GM12891 (cell line): ENCODE measurements around the gene ZNF593OS.

ENCODE experiments used
- DNase-seq: peaks from one replicate; pipeline ENCODE4 v3.0.0; 2011; ENCODE audit warnings: low spot score; ENCODE audit not compliant: insufficient read length
- FAIRE-seq: peaks from 2 replicates; lab custom pipeline; 2011; peaks lifted over from hg19 to GRCh38; lab: Jason Lieb, UNC
- PAX5 ChIP-seq: IDR thresholded peaks from 2 replicates; pipeline ENCODE4 v1.6.1; 2011; ENCODE audit warnings: low read length, moderate library complexity, mild to moderate bottlenecking; ENCODE audit not compliant: insufficient read depth, severe bottlenecking
- POLR2A ChIP-seq: IDR thresholded peaks from 2 replicates; pipeline ENCODE4 v1.6.1; 2011; ENCODE audit warnings: low read depth, low read length, control low read depth
- POLR2AphosphoS5 ChIP-seq: IDR thresholded peaks from 2 replicates; pipeline ENCODE4 v1.6.1; 2011; ENCODE audit warnings: low read depth, low read length, control low read depth
- POU2F2 ChIP-seq: IDR thresholded peaks from 2 replicates; pipeline ENCODE4 v1.6.1; 2011; ENCODE audit warnings: low read depth, mild to moderate bottlenecking, control low read depth, low read length, moderate library complexity
- SPI1 ChIP-seq: IDR thresholded peaks from 2 replicates; pipeline ENCODE4 v1.6.1; 2011; ENCODE audit warnings: low read depth, low read length, control low read depth
- TAF1 ChIP-seq: IDR thresholded peaks from 2 replicates; pipeline ENCODE4 v1.6.1; 2011; ENCODE audit warnings: low read depth, low read length, control low read depth

ZNF593OS gene

DNA sequence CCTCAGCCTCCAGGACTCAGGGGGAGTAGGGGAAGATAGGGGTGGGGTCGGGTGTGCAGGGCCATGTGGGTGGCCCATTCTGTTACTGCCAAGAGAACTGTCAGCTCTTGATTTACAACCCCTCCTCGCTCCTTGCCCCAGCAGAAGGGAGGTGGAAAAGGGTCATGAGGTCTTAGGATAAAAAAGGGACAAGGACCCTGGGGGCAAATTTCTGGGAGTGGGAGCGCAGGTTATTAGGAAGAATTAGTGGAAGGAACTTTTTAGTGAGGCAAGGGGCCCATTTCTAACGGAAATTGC, 11.9 kb downstream of the ZNF593OS start:
- TF ChIP-seq PAX5 (no peak), POLR2AphosphoS5 (no peak), SPI1 (no peak), POLR2A (no peak), POU2F2 (no peak), TAF1 (no peak)
- DNase-seq (no peak), FAIRE-seq (no peak)

DNA sequence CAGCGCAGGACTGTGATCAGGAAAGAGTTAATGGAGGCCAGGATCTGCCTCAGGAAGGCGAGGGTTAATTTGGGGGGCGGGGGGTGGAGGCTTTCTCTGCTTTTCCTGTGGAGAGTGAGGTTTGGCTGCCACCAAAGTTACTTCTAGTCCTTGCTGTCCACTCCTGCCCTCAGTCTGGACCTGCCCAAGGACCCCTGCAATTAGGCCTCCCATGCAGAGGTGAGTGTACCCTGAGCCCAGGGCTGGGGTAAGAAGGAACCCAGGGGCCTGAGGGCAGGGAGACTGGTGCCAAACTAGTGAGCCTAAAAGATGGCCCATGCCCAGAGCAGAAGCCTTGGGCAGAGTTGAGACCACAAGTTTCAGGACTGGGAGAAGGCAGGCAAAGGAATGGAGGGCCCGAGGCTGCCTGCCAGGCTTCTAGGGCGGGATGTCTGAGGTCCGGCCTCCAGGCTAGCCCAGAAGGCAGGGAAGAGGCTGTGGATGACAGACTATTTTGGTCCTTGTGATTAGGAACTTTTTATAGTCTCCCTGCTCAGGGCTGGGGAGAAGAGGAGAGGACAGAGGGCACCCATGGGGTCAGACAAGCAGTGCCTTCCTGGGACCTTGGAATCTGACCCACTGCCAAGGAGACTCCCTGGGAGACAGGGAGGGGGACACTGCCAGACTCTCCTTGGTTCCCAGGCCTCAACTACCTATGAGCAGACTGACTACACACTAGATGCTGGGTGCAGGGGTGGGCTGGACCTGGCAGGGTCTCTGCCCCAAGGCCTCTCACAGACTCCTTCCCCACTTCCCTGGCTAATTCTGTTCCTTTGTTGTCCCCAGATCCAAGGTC, 12.5 kb downstream of the ZNF593OS start, which contains the start of gene FAM110D:
FAM110D (plus strand) TSS at position 172 of the 835 bp plus-strand sequence. CDS start 2,213 bp downstream, outside the sequence.
- no peak for DNase-seq

GRCh38 chr1:26158271-26158907, 13.2 kb downstream of the ZNF593OS start:
- TF ChIP-seq SPI1 (no peak), TAF1 (no peak), POLR2AphosphoS5 (no peak), PAX5 (no peak), POLR2A (no peak), POU2F2 (no peak)
- DNase-seq (no peak), FAIRE-seq (no peak)

More for the DNA sequence above, 12.5 kb downstream of the ZNF593OS start, which contains the start of gene FAM110D:
- FAIRE-seq: no peak
- TF ChIP-seq SPI1 (no peak), POLR2AphosphoS5 (no peak), POU2F2 (no peak), POLR2A (no peak), TAF1 (no peak), PAX5 (no peak)

GRCh38 chr1:26156285-26157038, 15.2 kb downstream of the ZNF593OS start:
- TF ChIP-seq PAX5: no peak
- no peak for FAIRE-seq
- DNase-seq: no peak

DNA sequence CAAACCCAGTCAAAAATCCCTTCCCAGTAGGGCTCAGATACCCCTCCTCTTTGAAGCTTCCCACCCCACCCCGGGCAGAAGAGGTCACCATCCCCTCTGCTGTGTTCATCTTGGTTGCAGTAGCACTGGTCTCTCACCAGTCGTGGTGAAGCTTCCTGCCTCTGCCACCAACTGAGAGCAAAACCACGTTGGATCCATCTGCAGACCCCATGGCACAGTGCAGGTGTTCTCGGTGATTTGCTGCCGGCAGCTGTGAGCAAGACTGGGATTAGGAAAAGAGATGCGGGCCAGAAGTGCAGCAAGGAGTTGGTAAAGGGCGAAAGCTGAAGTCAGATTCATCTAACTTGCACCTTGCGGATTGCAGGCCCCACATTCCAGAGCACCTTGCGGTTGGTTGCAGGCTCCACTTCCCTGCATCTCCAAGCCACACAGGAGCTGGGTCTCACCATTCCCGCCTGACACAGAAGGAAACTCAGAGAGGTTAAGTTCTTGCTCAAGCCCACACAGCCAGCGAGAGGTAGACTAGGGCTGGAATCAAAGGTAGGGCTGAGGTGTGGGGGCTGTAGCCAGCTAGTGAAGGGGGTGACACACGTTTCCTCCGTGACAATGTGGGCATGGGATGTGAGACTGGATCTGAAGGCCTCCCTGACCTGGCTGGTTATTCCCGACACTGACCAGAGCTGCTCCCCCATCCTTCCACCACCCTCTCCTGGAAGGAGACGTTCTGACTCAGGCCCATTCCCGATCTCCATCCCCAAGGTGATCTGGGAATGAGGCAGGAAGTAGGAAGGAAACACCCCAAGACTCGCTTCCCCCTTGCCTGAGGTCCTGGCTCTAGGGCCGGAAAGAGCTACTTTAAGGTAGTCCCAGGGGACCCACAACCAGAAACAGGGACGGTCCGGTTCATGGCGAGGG, 16.0 kb downstream of the ZNF593OS start:
- DNase-seq: no peak
- TF ChIP-seq POLR2AphosphoS5 (no peak), TAF1 (no peak)
- FAIRE-seq: no peak

DNA sequence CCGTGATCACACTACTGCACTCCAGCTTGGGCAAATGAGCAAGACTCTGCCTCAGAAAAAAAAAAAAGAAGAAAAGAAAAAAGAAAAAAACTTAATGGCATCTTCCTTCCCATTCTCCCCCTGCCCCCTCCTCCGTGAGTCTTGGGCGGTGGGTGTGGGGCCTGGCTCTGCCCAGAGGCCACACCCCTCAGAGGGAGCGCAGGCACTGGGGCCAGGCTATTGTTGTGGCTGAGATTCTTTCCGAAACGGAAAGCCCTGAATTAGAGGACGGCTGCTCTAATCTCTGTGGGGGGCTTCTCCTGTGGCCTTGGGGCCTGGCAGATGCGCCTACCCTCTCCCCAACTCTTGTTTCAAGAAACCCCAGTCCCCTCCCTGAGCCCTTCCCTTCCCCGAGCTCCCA, 16.9 kb downstream of the ZNF593OS start:
- FAIRE-seq (no peak), DNase-seq (no peak)
- TF ChIP-seq POU2F2 (no peak), SPI1 (no peak), POLR2A (no peak), POLR2AphosphoS5 (no peak), TAF1 (no peak), PAX5 (no peak)

DNA sequence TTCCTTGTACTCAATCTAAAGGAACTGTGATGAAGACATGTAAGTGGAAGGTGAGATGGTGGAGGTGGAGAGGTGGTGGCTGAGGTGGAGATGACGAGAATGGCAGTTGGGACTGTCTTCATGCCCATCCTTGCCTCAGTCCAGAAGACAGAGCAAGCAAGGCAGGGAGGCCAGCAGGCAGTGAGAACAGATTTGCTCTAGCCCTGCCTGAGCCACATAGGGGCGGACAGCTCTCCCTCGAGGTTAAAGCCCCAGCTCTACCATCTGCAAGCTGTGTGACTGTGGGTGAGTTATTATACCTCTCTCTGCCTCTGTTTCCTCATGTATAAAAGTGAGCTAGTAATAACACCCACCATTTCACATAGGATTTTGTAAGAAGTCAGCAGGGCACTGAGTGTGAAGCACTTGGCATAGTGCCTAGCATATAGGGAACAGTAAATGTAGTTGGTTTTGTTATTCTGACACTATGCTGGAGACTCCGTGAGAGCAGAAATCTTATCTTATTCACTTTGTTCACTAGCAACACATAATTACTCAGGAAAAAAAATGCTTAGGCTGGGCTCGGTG, 17.6 kb downstream of the ZNF593OS start:
- FAIRE-seq: no peak
- TF ChIP-seq SPI1 (no peak), PAX5 (no peak), TAF1 (no peak), POLR2A (no peak), POLR2AphosphoS5 (no peak), POU2F2 (no peak)
- DNase-seq: no peak

GRCh38 chr1:26148887-26149286, 22.7 kb downstream of the ZNF593OS start:
- TF ChIP-seq POLR2AphosphoS5 (no peak), POU2F2 (no peak), SPI1 (no peak), TAF1 (no peak), PAX5 (no peak), POLR2A (no peak)
- FAIRE-seq (no peak), DNase-seq (no peak)

GRCh38 chr1:26145960-26146294, 25.7 kb downstream of the ZNF593OS start:
- DNase-seq: no peak
- TF ChIP-seq POLR2A: no peak
- TF ChIP-seq POU2F2: no peak
- no peak for TF ChIP-seq TAF1
- TF ChIP-seq SPI1: no peak
- no peak for TF ChIP-seq POLR2AphosphoS5
- no peak for TF ChIP-seq PAX5
- no peak for FAIRE-seq
